ENCODE data around the gene BLOC1S3. TPM values are rescaled to one million over a fixed set of nuclear protein-coding genes. Genes with fewer than 3 reads are reported as not detected.

Gene BLOC1S3
- total and polyA plus RNA-seq, 2 of the 13 experiments (the other 11 are each of a cell fraction or from before 2014, with no cell fraction given): 4.3 to 4.8 TPM

DNA sequence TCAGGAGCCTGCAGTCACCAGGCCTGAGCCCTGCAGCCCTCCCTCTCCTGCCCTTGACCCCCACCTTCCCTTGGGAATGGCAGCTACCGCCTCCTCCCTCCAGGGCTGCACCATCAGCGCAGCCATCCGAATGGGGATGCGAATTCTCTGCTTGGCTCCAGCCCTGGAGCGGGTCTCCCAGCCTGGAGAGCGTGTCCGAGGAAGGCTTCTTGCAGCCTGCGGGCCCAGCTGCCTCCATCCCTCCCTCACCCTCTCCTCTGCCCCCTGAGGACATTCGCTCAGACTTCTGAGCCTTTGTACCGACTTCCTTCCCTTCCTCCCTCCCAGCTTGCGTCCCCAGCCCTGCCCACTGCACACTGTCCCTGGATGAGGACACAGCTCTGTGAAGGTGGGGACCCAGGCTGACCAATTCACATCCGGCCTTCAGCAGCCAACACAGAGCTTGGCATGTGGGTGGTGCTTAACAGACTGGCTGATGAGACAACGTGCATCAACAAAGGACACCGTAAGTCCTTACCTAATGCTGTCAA lies 11.8 kb upstream of the BLOC1S3 start (continued):
- no peak for TF ChIP-seq ZNF530 (CRISPR knock-in tag; IDR thresholded peaks at IDR 0.05; ENCODE audit: low read depth)
- no peak for TF ChIP-seq ZNF430 (CRISPR knock-in tag; IDR thresholded peaks at IDR 0.05)
- no peak for TF ChIP-seq ARNT2 (CRISPR knock-in tag; IDR thresholded peaks at IDR 0.05; ENCODE audit: low read depth)
- TF ChIP-seq, protein P1, sequence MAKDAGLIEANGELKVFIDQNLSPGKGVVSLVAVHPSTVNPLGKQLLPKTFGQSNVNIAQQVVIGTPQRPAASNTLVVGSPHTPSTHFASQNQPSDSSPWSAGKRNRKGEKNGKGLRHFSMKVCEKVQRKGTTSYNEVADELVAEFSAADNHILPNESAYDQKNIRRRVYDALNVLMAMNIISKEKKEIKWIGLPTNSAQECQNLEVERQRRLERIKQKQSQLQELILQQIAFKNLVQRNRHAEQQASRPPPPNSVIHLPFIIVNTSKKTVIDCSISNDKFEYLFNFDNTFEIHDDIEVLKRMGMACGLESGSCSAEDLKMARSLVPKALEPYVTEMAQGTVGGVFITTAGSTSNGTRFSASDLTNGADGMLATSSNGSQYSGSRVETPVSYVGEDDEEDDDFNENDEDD (CRISPR knock-in tag; IDR thresholded peaks at IDR 0.05; ENCODE audit: borderline replicate concordance): no peak
- TF ChIP-seq AHR (CRISPR knock-in tag; IDR thresholded peaks at IDR 0.05): no peak
- 0 out of 2 replicates have a peak, but pooled peaks have one; percentile 21 for TF ChIP-seq ZNF335 (CRISPR knock-in tag; IDR thresholded peaks at IDR 0.05)
- no peak for TF ChIP-seq ZNF552 (CRISPR knock-in tag; IDR thresholded peaks at IDR 0.05; ENCODE audit: borderline replicate concordance)
- no peak for TF ChIP-seq ZNF550 (CRISPR knock-in tag; IDR thresholded peaks at IDR 0.05; ENCODE audit: borderline replicate concordance)
- TF ChIP-seq JUND (CRISPR knock-in tag; IDR thresholded peaks at IDR 0.05): no peak
- no peak for TF ChIP-seq ZNF367 (CRISPR knock-in tag; IDR thresholded peaks at IDR 0.05; ENCODE audit: borderline replicate concordance)
- TF ChIP-seq, protein P2, sequence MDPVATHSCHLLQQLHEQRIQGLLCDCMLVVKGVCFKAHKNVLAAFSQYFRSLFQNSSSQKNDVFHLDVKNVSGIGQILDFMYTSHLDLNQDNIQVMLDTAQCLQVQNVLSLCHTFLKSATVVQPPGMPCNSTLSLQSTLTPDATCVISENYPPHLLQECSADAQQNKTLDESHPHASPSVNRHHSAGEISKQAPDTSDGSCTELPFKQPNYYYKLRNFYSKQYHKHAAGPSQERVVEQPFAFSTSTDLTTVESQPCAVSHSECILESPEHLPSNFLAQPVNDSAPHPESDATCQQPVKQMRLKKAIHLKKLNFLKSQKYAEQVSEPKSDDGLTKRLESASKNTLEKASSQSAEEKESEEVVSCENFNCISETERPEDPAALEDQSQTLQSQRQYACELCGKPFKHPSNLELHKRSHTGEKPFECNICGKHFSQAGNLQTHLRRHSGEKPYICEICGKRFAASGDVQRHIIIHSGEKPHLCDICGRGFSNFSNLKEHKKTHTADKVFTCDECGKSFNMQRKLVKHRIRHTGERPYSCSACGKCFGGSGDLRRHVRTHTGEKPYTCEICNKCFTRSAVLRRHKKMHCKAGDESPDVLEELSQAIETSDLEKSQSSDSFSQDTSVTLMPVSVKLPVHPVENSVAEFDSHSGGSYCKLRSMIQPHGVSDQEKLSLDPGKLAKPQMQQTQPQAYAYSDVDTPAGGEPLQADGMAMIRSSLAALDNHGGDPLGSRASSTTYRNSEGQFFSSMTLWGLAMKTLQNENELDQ (CRISPR knock-in tag; IDR thresholded peaks at IDR 0.05; ENCODE audit: borderline replicate concordance): no peak
- TF ChIP-seq, protein P3, sequence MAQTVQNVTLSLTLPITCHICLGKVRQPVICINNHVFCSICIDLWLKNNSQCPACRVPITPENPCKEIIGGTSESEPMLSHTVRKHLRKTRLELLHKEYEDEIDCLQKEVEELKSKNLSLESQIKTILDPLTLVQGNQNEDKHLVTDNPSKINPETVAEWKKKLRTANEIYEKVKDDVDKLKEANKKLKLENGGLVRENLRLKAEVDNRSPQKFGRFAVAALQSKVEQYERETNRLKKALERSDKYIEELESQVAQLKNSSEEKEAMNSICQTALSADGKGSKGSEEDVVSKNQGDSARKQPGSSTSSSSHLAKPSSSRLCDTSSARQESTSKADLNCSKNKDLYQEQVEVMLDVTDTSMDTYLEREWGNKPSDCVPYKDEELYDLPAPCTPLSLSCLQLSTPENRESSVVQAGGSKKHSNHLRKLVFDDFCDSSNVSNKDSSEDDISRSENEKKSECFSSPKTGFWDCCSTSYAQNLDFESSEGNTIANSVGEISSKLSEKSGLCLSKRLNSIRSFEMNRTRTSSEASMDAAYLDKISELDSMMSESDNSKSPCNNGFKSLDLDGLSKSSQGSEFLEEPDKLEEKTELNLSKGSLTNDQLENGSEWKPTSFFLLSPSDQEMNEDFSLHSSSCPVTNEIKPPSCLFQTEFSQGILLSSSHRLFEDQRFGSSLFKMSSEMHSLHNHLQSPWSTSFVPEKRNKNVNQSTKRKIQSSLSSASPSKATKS (CRISPR knock-in tag; IDR thresholded peaks at IDR 0.05): no peak
- no peak for TF ChIP-seq MTF1 (CRISPR knock-in tag; IDR thresholded peaks at IDR 0.05)
- TF ChIP-seq PAF1 (CRISPR knock-in tag; IDR thresholded peaks at IDR 0.05): no peak
- TF ChIP-seq MAFK (conservative IDR thresholded peaks at IDR 0.05 in 1 of 2, IDR thresholded peaks at IDR 0.05 in 1 of 2; ENCODE audit: low read length in 2 of 2): no peak
- TF ChIP-seq ZNF549 (CRISPR knock-in tag; IDR thresholded peaks at IDR 0.05): no peak
- no peak for TF ChIP-seq ZNF749 (CRISPR knock-in tag; IDR thresholded peaks at IDR 0.05; ENCODE audit: borderline replicate concordance)
- TF ChIP-seq U2AF1 (optimal IDR thresholded peaks at IDR 0.05; ENCODE audit: low read depth, low read length): no peak
- TF ChIP-seq ZNF562 (CRISPR knock-in tag; IDR thresholded peaks at IDR 0.05; ENCODE audit: borderline replicate concordance): no peak
- no peak for TF ChIP-seq ZNF816 (CRISPR knock-in tag; IDR thresholded peaks at IDR 0.05; ENCODE audit: borderline replicate concordance)
- TF ChIP-seq, protein P4, sequence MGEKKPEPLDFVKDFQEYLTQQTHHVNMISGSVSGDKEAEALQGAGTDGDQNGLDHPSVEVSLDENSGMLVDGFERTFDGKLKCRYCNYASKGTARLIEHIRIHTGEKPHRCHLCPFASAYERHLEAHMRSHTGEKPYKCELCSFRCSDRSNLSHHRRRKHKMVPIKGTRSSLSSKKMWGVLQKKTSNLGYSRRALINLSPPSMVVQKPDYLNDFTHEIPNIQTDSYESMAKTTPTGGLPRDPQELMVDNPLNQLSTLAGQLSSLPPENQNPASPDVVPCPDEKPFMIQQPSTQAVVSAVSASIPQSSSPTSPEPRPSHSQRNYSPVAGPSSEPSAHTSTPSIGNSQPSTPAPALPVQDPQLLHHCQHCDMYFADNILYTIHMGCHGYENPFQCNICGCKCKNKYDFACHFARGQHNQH (CRISPR knock-in tag; IDR thresholded peaks at IDR 0.05): no peak

All from HepG2 (cell line).